ENCODE results near the gene TSFM. TPM values are rescaled to one million over a fixed set of nuclear protein-coding genes. Genes with fewer than 3 reads are reported as not detected.

The TSFM gene
- total and polyA plus RNA-seq, 9 of the 15 experiments (the other 6 are each of a cell fraction or from before 2014, with no cell fraction given) = 44.6 to 198 (median 60.2) TPM

DNA sequence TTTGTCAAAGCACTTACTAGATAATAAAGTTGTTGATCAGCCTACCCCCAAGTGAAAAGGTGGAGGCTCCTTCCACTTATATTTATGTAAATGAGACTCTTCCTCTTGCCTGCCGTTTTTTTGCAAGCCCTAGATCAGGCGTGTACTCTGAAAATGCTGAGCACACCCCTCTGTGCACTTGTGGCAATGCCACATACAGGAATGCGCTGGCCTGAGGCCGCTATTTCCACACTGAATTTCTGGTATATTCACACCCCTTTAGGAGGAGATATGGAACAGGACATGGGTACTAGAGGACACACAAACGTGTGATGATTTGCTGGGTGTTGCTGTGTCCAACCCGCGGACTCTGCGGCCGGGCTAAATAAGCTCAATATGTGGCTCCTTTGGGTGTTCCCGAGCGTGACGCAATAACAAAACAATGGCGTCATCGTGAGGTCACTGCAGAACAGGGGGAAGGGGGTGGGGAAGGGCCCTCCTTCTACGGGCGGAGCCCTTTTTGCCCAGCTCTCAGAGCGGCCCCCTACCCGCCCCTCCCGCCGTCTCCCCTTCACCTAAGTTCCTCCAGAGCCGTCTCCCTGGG, 38.3 kb upstream of the TSFM start (continued):
- peak; percentile 43 for TF ChIP-seq E2F8 (IDR thresholded peaks at IDR 0.05; ENCODE audit: low read depth, partially characterized antibody)
- no peak for TF ChIP-seq RBM39 (optimal IDR thresholded peaks at IDR 0.05; ENCODE audit: low read depth, low read length)
- no peak for TF ChIP-seq ARID3B (CRISPR knock-in tag; IDR thresholded peaks at IDR 0.05; ENCODE audit: borderline replicate concordance)
- TF ChIP-seq HNRNPH1 (optimal IDR thresholded peaks at IDR 0.05; ENCODE audit: low read depth, low read length) = no peak
- TF ChIP-seq NR4A1 (CRISPR knock-in tag; IDR thresholded peaks at IDR 0.05) = no peak
- no peak for TF ChIP-seq NR4A1 (tag; IDR thresholded peaks at IDR 0.05)
- TF ChIP-seq JUNB (CRISPR knock-in tag; conservative IDR thresholded peaks at IDR 0.05) = 0 out of 2 replicates have a peak, but pooled peaks have one; percentile 13
- TF ChIP-seq RBM25 (IDR thresholded peaks at IDR 0.05; ENCODE audit: low read depth, low read length, severe bottlenecking) = no peak
- TF ChIP-seq CBFA2T2 (conservative IDR thresholded peaks at IDR 0.05) = no peak
- peak; percentile 86 for TF ChIP-seq JUND (IDR thresholded peaks at IDR 0.05; ENCODE audit: borderline replicate concordance, low read depth, low read length)
- peak; percentile 90; the same call in 2 of the 3 replicates for TF ChIP-seq JUND (tag; IDR thresholded peaks at IDR 0.05; ENCODE audit: borderline replicate concordance, low read depth, low read length)
- peak; percentile 24; the same call in 1 of the 2 replicates for TF ChIP-seq GABPB1 (CRISPR knock-in tag; IDR thresholded peaks at IDR 0.05)
- TF ChIP-seq KAT8 (IDR thresholded peaks at IDR 0.05; ENCODE audit: low read depth) = no peak
- TF ChIP-seq RB1 (IDR thresholded peaks at IDR 0.05; ENCODE audit: low read depth) = peak; percentile 41; the same call in 1 of the 2 replicates
- peak in 1 of 2 experiments; percentile 23; a peak in 2 of 4 replicates for TF ChIP-seq KDM1A (IDR thresholded peaks at IDR 0.05)
- no peak for TF ChIP-seq HBP1 (CRISPR knock-in tag; IDR thresholded peaks at IDR 0.05)
- no peak for TF ChIP-seq BRF2 (IDR thresholded peaks at IDR 0.05; ENCODE audit: borderline replicate concordance, insufficient read depth, insufficient read length)
- TF ChIP-seq ZNF239 (CRISPR knock-in tag; IDR thresholded peaks at IDR 0.05) = no peak
- TF ChIP-seq EZH2 (IDR thresholded peaks at IDR 0.05; ENCODE audit: borderline replicate concordance, low read depth, low read length) = no peak
- TF ChIP-seq GTF2E2 (tag; IDR thresholded peaks at IDR 0.05) = no peak; the same call in 1 of the 2 replicates
- no peak for TF ChIP-seq SAFB (IDR thresholded peaks at IDR 0.05; ENCODE audit: borderline replicate concordance, low read depth, low read length)
- TF ChIP-seq ILF3 (IDR thresholded peaks at IDR 0.05; ENCODE audit: borderline replicate concordance) = no peak

Measured in K562 (cell line).